ENCODE results near the gene SRSF10. TPM values are rescaled to one million over a fixed set of nuclear protein-coding genes. Genes with fewer than 3 reads are reported as not detected.
"Not testable (repeated sequence)": the region's sequence is repeated elsewhere in the genome, so short reads cannot be mapped to it uniquely, and the experiment has no call there.

SRSF10 gene
- polyA plus RNA-seq, 6 donors from 2014 or later, result 105 to 167 (median 146) TPM

- H3K4me3 Mint-ChIP-seq; DNase-seq; ATAC-seq (ENCODE audit: low read depth in 2 of 2); H3K36me3 Mint-ChIP-seq; H3K9me3 Mint-ChIP-seq: not testable (repeated sequence)
- Mint-ChIP-seq H3K4me1 (peaks cover 5 to 10% (median 8%) of the 10 kb centered on the region in 3 donors), H3K27ac (peak overlapping the region in 1 of 6 donors; percentile 14), H3K27me3 (peaks cover 4 to 27% (median 16%) of the 10 kb centered on the region in 3 donors)
These were observed 28.6 kb upstream of the SRSF10 start for GRCh38 chr1:24008574-24009184.

- Mint-ChIP-seq H3K4me1 (peaks cover 8 to 10% (median 9%) of the 10 kb centered on the region in 3 donors), H3K36me3 (no peaks in the 10 kb centered on the region), H3K9me3 (peaks cover 0 to 2% (median 0%) of the 10 kb centered on the region in 7 donors), H3K27me3 (peaks cover 4 to 18% (median 16%) of the 10 kb centered on the region in 3 donors), H3K4me3 (no peak overlapping the region), H3K27ac (no peak overlapping the region)
- ATAC-seq (ENCODE audit: low read depth in 2 of 2) (no peak), DNase-seq (no peak)
These were observed 27.0 kb upstream of the SRSF10 start for GRCh38 chr1:24007079-24007478.

GRCh38 chr1:24005163-24005562 lies 25.0 kb upstream of the SRSF10 start:
- no peak for ATAC-seq (ENCODE audit: low read depth in 2 of 2)
- H3K27ac Mint-ChIP-seq, result no peak overlapping the region
- H3K4me3 Mint-ChIP-seq, result no peak overlapping the region

GRCh38 chr1:24004132-24004531 lies 24.0 kb upstream of the SRSF10 start:
- Mint-ChIP-seq H3K4me1 (peaks cover under 1 to 4% (median 4%) of the 10 kb centered on the region in 3 donors), H3K36me3 (no peaks in the 10 kb centered on the region), H3K27me3 (peaks cover 0 to 6% (median 4%) of the 10 kb centered on the region in 3 donors), H3K27ac (no peak overlapping the region), H3K9me3 (peaks cover 0 to 2% (median 0%) of the 10 kb centered on the region in 7 donors), H3K4me3 (no peak overlapping the region)
- no peak for DNase-seq
- ATAC-seq (ENCODE audit: low read depth in 2 of 2), result no peak

More at GRCh38 chr1:24005163-24005562, 25.0 kb upstream of the SRSF10 start:
- Mint-ChIP-seq H3K4me1 (peaks cover 0 to 4% (median 4%) of the 10 kb centered on the region in 3 donors), H3K27me3 (peaks cover 4 to 13% (median 8%) of the 10 kb centered on the region in 3 donors), H3K36me3 (no peaks in the 10 kb centered on the region), H3K9me3 (peaks cover 0 to 2% (median 0%) of the 10 kb centered on the region in 7 donors)
- no peak for DNase-seq

- DNase-seq (no peak), ATAC-seq (ENCODE audit: low read depth in 2 of 2) (peak in 1 of 2 donors; percentile 51)
- H3K9me3 Mint-ChIP-seq, result peaks cover 0 to 2% (median 0%) of the 10 kb centered on the region in 7 donors
- peaks cover 0 to 6% (median 4%) of the 10 kb centered on the region in 3 donors for H3K27me3 Mint-ChIP-seq
- H3K27ac Mint-ChIP-seq, result peak overlapping the region in 1 of 6 donors; percentile 27
- peaks cover 5 to 8% (median 6%) of the 10 kb centered on the region in 3 donors for H3K4me1 Mint-ChIP-seq
- no peak overlapping the region for H3K4me3 Mint-ChIP-seq
- no peaks in the 10 kb centered on the region for H3K36me3 Mint-ChIP-seq
These were observed 23.3 kb upstream of the SRSF10 start for GRCh38 chr1:24003331-24003972.

- no peaks in the 10 kb centered on the region for H3K36me3 Mint-ChIP-seq
- DNase-seq (no peak), ATAC-seq (ENCODE audit: low read depth in 2 of 2) (no peak)
- peaks cover 5 to 8% (median 6%) of the 10 kb centered on the region in 3 donors for H3K4me1 Mint-ChIP-seq
- no peak overlapping the region for H3K27ac Mint-ChIP-seq
- H3K4me3 Mint-ChIP-seq, result no peak overlapping the region
- H3K9me3 Mint-ChIP-seq, result peaks cover 0 to 2% (median 0%) of the 10 kb centered on the region in 7 donors
- peaks cover 0 to 6% (median 4%) of the 10 kb centered on the region in 3 donors for H3K27me3 Mint-ChIP-seq
These were observed 22.6 kb upstream of the SRSF10 start for GRCh38 chr1:24002695-24003094.

- DNase-seq (no peak), ATAC-seq (ENCODE audit: low read depth in 2 of 2) (no peak)
- H3K27ac Mint-ChIP-seq, result no peak overlapping the region
- peaks cover 0 to 1% (median 0%) of the 10 kb centered on the region in 7 donors for H3K9me3 Mint-ChIP-seq
- no peak overlapping the region for H3K4me3 Mint-ChIP-seq
- H3K4me1 Mint-ChIP-seq, result peaks cover 5 to 8% (median 6%) of the 10 kb centered on the region in 3 donors
- no peaks in the 10 kb centered on the region for H3K27me3 Mint-ChIP-seq
- H3K36me3 Mint-ChIP-seq, result no peaks in the 10 kb centered on the region
These were observed 19.1 kb upstream of the SRSF10 start for GRCh38 chr1:23999156-23999671.

GRCh38 chr1:23997812-23998211 lies 17.7 kb upstream of the SRSF10 start:
- DNase-seq, result no peak
- Mint-ChIP-seq H3K36me3 (no peaks in the 10 kb centered on the region), H3K9me3 (no peaks in the 10 kb centered on the region), H3K4me1 (peaks cover 2 to 5% (median 4%) of the 10 kb centered on the region in 3 donors), H3K4me3 (no peak overlapping the region), H3K27ac (no peak overlapping the region), H3K27me3 (no peaks in the 10 kb centered on the region)
- ATAC-seq (ENCODE audit: low read depth in 2 of 2), result no peak

GRCh38 chr1:23996700-23997229 lies 16.6 kb upstream of the SRSF10 start:
- H3K9me3 Mint-ChIP-seq, result no peaks in the 10 kb centered on the region
- H3K4me1 Mint-ChIP-seq, result peaks cover 2 to 5% (median 4%) of the 10 kb centered on the region in 3 donors
- H3K27me3 Mint-ChIP-seq, result no peaks in the 10 kb centered on the region
- H3K36me3 Mint-ChIP-seq, result no peaks in the 10 kb centered on the region
- no peak overlapping the region for H3K4me3 Mint-ChIP-seq
- H3K27ac Mint-ChIP-seq, result no peak overlapping the region
- ATAC-seq (ENCODE audit: low read depth in 2 of 2) (no peak), DNase-seq (no peak)

GRCh38 chr1:23995431-23995837 lies 15.3 kb upstream of the SRSF10 start:
- no peaks in the 10 kb centered on the region for H3K27me3 Mint-ChIP-seq
- H3K9me3 Mint-ChIP-seq, result no peaks in the 10 kb centered on the region
- peak overlapping the region in 1 of 6 donors; percentile 33 for H3K27ac Mint-ChIP-seq
- H3K36me3 Mint-ChIP-seq, result no peaks in the 10 kb centered on the region
- no peak for ATAC-seq (ENCODE audit: low read depth in 2 of 2)
- no peak overlapping the region for H3K4me3 Mint-ChIP-seq
- DNase-seq, result no peak
- peaks cover 2 to 5% (median 4%) of the 10 kb centered on the region in 3 donors for H3K4me1 Mint-ChIP-seq

GRCh38 chr1:23992011-23992410 lies 11.9 kb upstream of the SRSF10 start:
- H3K27me3 Mint-ChIP-seq; H3K9me3 Mint-ChIP-seq; ATAC-seq (ENCODE audit: low read depth in 2 of 2); H3K36me3 Mint-ChIP-seq; H3K27ac Mint-ChIP-seq; DNase-seq; H3K4me1 Mint-ChIP-seq; H3K4me3 Mint-ChIP-seq: not testable (repeated sequence)

GRCh38 chr1:23989263-23989662 lies 9.1 kb upstream of the SRSF10 start:
- H3K4me3 Mint-ChIP-seq, result no peak overlapping the region
- ATAC-seq (ENCODE audit: low read depth in 2 of 2) (no peak), DNase-seq (no peak)
- H3K27me3 Mint-ChIP-seq, result no peaks in the 10 kb centered on the region
- H3K27ac Mint-ChIP-seq, result no peak overlapping the region
- no peaks in the 10 kb centered on the region for H3K36me3 Mint-ChIP-seq
- H3K9me3 Mint-ChIP-seq, result no peaks in the 10 kb centered on the region
- H3K4me1 Mint-ChIP-seq, result no peaks in the 10 kb centered on the region

- H3K27ac Mint-ChIP-seq; ATAC-seq (ENCODE audit: low read depth in 2 of 2): not testable (repeated sequence)
These were observed 6.9 kb upstream of the SRSF10 start for GRCh38 chr1:23987038-23987437.

More at GRCh38 chr1:23987038-23987437, 6.9 kb upstream of the SRSF10 start:
- DNase-seq, H3K4me3 Mint-ChIP-seq, H3K36me3 Mint-ChIP-seq, H3K27me3 Mint-ChIP-seq, H3K9me3 Mint-ChIP-seq, H3K4me1 Mint-ChIP-seq: not testable (repeated sequence)
